GM18870 (cell line): ENCODE results near the gene TUBA4A.

Source experiments
- ATAC-seq: cut with Tn5 transposase; IDR thresholded peaks from one replicate; pipeline ENCODE4 v1.9.1; 2021; ENCODE audit warnings: moderate library complexity; ENCODE audit not compliant: unreplicated experiment

Gene TUBA4A

DNA sequence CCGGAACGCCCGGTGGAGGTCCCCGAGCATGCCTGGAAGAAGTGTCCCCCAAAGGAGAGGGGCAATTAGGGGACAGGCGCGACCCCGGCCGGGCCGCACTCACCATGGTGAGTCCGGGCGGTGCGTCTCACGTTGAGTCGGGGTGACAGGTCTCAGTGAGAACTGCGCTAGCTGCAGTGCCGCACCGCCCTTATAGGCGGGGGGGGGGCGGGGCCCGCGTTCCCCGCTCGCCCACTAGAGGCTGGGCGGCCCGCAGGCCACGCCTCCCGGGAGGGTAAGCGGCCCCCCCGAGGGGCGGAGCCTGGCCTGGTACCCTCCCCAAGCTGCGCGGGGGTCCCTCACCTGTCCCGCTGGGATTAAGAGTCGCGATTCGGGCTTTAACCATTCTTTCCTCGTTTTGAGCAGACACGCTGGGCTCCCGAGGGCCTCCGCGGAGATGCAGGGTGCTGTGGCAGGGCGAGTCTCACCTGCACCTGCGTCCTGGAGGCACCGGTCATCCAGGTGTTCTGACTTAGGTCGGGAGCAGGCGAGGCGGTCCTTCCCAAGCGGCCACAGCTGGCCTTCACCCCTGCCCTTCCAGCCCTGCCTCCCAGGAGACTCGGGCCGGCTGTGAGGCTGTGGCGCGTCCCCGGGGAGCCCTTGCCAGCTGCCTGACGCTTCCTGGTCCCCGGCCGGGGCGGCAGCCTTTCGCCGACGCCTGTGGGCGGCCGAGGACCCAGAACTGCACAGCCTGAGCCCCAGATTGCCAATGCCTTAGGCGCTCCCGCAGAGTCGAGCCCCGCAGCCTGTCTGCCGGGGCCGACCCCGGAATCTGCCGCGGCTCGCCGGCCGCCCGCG is at the start of gene TUBA4A:
TUBA4A (minus strand) TSS at position 166 of the 837 bp plus-strand sequence; CDS start at position 106, 60 bp downstream.
- peak; percentile 20 for ATAC-seq

DNA sequence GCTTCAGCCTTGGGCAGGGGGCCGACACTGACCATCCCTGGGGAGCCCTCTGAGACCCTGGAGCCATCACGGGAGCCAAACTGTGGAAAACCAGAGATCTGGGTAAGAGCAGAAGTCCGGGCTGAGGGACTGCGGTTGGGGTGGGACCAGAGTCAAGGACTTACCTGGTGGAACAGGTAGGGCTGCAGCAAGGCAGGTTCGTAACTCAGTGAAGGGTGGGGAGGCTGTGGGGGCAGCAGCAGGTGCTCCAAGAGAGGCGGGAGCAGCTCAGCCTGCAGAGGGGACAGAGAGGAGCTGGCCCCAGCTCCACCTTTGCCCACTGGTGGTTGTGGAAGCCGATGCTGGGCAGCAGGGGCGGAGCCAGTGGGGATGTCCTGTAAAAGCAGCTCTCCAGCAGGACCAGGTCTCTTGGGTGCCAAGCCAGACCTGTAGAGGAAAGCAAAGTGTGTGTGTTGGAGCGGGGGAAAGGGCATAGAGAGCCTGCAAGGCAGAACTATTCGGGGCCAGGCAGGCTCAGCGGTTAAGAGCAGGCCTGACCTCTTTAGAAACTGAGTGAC is 48.8 kb upstream of the TUBA4A start:
- ATAC-seq: no peak

DNA sequence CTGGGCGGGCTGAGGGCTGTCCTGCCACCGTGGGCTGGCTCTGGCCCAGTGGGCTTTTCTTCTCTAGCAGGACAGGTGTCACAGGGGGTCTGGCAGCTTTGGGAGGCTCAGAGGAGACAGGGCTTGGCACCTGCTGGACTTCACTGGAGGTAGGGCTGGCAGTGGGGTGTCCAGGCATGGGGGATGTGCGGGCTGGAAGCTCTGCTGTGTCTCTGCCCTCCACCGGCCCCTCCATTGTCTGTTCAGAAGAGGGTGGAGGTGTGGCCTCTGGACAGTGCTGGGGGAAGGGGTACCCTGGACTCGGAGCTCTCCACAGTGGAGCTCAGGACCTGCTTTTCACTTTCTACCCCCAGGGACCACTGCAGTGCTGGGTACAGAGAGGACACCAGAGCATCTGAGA is 46.3 kb upstream of the TUBA4A start:
- ATAC-seq: no peak

DNA sequence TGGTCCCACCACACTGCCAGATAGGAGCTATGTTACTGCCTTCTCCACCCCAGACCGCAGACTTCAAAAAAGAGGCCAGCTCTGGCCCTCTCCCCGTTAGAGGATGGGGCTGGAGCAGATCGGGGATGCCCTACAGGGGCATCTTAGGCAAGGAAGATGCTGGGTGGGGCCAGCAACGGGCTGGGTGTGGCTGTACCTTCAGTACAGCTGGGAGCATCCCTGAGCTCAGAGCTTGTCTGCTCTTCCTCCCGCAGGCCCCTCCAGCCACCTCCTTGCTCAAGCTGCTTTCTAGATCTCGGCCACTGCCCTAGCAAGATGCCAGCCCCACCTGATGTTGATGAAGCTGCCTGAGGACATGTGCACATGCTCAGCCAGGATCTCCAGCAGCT is 45.6 kb upstream of the TUBA4A start:
- ATAC-seq: no peak

DNA sequence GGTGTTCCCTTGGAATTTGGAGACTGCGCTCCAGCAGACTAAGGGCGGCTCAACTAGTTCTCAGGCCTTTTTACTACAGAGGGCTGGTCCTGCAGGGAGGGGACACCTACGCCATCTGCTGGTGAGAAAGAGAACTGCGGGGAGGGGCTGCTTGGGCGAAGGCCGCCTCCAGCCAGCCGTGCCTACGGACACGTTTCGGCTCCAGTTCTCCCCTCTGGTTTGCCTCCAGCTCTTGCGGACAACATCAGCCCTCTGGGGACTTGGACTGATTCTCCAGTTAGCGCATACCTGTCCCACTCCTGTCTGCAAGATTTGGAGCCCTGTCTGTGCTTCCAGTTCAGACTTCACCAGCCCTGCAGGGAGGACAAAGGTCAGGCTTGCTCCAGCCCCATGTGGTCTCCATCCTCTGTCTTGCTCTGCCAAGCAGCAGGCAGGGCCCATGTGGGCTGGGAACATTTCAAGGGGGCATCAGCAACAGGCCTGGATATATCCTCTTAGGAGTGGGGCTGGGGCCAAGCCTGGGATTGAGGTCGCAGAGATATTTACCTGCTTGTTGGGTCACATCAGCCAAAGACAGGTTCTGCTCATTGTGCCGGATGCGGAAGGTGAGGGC is 45.1 kb upstream of the TUBA4A start:
- ATAC-seq: peak; percentile 54

DNA sequence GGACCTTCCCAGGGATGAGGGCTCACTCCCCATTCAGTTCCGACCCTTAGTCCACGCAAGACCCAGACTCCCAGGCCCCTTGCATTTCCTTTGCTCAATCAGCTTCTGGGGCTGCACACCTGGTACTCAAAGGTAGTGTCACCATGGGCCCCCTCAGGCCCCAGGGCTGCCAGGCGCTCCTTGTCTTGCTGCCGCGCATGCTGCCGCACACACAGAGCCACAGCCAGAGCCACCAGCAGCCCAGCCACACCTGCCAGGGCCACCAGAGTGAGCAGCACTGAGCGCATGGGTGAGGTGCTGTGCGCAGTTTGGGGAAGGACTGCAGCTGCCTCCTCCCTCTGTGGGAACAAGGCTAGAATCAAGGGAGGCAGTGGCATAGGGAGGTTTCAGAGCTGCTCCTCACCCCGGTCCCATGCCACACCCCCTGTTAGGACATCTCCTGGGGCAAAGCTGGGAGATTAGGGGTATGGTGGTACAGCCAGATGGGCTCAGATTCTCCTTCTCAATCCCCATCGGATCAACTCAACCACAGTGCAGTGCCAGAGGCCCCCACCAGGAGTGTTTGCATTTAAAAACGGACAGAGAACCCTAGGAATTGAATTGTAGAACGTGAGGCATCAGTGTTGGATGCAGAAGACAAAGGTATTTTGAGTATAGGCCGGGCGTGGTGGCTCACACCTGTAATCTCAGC is 44.2 kb upstream of the TUBA4A start:
- ATAC-seq: no peak

DNA sequence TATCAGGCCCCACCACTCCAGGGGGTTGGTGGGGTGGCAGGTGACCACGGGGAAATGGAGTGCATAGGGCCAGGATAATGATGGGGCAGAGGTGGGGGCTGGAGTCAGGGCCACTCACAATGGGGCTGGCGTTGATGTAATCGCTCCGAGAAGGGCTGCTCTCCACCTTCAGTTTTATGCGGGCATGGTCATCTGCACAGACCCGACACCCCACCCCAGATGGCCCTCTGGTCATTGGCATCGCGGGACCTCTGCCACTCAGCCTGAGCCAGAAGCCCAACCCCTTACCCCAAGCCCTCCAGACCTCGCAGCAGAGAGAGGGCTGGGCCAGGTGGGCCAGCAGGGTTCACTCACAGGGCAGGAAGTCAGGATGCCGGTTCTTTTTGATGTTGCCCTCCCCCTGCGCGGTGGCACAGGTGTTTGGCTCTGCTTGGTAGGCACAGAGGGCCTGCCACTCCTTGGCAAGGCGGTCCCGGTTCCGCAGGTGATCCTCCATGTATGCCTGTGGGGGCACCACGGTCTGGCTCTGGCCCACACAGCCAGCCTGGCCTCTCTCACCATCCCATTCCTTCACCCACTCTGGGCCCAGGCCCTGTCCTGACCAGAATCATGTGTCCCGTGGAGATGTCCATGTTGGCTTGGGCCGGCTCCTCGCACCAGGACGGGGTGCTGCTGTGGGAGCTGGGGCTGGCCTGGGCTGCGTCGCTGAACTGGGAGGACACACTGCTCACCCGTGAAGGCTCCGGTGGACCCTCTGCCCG is 43.1 kb upstream of the TUBA4A start:
- ATAC-seq: no peak

DNA sequence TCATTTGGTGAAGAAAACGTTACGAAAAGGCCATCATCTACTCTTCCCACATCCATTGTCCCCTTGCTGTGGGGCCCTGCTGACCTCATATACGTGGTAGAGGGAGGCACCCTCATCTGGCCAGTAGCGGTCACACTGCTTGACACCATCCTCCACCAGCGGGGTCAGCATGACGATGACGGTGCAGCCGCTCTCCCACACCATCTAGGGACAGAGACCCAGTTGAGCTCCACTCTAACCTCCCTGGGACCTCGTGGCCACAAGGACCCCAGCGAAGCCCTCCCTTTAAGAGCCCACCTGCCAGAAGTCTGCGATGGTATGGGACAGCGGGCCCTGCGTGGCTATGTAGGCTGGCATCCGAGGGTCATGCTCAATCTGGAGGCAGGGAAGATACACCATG is 42.4 kb upstream of the TUBA4A start:
- ATAC-seq: no peak

DNA sequence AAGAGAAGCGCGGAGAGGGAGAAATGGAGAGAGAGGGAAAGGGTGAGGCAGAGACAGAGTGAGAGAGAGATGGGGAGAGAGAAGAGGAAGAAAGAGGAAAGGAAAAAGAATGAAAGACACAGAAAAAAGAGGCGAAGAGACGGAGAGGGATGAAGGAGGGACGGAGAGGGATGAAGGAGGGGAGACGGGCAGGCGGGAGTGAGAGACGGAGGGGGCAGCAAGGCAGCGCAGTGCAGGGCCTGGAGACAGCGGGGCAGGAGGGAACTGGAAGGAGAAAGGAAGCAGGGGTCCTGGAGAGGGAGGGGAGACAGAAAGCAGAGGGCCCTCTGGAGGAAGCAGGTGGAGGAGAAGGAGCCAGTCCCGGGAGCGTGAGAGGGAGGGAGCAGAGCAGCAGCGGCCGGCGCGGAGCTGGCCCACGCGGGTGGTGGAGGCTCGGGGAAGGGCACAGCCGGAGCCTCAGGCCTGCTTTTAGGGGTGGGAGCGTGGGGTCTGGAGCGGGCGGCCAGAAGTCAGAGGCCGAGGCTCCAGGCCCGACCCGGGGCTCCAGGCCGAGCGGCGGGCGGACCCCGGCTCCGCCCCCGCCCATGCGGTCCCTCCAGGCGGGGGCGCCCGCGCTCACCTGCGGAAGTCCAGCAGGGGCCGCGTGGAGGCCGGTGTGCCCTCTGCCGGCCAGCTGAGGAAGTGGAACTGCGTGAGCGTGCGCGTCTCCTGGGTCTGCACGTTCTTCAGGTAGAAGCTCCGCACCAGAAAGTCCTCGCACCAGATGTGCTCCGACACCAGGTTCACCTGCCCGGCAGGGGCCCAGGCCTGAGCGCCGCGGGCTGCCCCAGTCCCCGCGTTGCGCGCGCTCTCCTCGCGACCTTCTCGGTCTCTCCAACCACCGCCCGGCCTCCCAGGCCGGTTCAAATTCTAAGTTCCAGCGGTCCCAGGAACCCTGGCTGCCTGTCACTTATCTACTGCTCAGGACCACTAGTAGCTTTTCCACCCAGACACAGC is 40.9 kb upstream of the TUBA4A start:
- peak; percentile 67 for ATAC-seq

DNA sequence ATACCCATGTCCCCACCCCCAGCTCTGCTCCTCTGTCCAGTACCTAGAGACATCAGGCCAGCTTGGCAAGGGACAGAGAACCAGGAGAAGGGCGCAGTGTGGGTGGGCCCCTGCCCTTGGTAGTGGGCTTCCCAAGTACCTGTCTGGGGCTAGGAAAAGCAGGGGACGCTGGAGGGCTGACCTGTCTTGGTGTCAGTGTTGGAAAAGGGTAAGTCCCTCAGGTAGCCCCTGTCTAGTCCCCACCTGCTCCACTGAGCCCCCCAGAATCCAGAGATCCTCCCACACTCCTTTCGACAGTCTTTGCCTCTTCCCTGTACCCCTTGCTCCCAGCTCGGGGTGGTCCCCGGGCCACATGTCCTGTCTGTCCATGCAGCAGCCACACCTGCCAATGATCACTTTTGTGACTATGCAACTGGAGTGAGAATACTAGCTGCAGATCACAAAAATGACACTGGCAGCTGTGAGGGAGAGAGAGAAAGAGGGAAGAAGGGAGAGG is 40.1 kb upstream of the TUBA4A start:
- ATAC-seq: no peak

DNA sequence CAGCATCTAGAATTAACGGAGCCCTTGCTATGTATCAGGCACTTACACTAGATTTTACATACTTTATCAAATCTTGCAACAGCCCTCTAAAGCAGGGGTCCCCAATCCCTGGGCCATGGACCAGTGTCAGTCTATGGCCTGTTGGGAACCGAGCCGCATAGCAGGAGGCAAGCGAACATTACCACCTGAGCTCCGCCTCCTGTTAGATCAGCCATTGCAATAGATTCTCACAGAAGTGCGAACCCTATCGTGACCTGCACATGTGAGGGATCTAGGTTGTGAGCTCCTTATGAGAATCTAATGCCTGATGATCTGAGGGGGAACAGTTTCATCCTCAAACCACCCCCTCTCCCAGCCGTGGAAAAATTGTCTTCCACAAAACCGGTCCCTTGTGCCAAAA is 38.9 kb upstream of the TUBA4A start:
- ATAC-seq: no peak

DNA sequence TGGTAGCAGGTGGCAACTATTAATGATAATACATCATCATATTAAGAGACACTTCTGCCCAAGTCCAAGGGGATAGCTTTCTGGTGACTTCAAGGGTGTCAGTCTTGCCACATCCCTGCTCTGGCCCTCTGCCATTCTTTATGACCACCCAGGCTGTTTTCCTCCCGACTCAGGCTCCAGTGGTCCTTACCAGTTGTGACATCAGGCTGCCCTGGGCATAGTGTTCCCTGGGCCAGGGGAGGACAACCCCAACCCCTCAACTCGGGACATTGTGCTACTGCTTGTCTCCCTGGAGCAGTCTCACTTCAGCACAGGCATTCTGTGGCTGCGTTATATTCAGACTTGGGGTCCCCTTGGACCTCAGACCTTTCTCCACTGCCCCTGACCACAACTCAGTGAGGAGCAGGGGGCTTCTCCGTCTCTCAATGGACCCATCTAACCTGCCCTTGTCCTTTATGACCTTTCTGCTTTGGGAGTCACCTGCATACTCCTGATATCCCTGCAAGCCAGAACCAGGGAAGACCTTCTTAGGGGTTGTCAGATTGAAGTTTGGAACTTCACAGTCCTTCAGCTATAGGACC is 38.3 kb upstream of the TUBA4A start:
- ATAC-seq: no peak

DNA sequence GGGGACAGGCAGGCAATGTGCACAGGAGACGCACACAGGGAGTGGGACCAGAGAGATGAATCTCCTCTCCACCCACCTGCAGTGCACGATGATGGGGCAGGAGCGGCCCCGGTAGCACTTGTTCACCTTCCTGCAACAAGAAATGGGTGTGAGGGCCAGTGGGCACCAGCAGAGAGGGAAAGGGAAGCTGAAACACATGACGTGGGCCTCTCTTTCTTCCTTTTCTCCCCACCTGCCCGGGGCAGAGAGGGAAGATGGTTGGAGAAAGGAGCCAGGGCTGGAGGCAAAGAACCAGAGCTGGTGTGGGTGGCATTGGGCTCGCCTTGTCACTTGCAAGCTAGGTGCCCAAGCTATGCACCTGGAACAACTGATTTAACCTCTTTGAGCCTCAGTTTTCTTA is 37.7 kb upstream of the TUBA4A start:
- ATAC-seq: no peak

DNA sequence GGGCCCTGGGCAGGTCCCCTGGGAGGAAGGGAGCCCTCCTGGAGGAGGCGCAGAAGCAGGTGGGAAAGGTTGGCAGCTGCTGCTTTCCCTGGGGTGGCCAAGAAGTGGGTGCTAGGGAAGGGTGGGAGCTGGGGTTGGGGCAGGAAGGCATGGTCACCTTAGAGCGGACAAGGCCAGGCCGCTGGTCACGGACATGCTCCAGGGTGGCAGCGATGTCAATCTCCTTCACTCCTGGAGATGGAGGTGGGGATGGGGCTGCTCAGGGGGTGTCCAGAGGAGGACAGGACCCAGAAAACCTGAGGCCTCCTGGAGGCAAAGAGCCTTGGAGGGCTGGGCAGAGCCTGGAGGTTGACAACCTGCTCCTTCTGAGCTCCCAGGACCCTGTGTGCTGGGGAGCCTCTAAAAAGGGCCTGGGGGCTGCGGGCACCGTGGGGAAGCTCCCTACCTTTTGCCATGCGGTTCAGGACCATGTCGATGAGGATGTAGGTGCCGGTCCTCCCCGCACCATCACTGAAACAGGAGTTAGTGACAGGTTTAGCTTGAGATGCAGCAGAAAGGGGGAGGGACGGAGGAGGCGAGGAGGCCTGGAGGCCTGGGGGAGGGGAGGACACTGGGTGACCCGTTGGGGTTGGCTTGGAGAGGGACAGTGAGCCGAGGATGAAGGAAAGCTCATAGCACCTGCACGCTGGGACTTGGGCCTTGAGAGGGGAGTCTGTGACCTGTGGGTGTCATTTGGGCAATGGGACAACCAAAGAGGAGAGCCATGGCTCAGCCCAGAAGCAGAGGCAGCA is 36.9 kb upstream of the TUBA4A start:
- ATAC-seq: no peak

DNA sequence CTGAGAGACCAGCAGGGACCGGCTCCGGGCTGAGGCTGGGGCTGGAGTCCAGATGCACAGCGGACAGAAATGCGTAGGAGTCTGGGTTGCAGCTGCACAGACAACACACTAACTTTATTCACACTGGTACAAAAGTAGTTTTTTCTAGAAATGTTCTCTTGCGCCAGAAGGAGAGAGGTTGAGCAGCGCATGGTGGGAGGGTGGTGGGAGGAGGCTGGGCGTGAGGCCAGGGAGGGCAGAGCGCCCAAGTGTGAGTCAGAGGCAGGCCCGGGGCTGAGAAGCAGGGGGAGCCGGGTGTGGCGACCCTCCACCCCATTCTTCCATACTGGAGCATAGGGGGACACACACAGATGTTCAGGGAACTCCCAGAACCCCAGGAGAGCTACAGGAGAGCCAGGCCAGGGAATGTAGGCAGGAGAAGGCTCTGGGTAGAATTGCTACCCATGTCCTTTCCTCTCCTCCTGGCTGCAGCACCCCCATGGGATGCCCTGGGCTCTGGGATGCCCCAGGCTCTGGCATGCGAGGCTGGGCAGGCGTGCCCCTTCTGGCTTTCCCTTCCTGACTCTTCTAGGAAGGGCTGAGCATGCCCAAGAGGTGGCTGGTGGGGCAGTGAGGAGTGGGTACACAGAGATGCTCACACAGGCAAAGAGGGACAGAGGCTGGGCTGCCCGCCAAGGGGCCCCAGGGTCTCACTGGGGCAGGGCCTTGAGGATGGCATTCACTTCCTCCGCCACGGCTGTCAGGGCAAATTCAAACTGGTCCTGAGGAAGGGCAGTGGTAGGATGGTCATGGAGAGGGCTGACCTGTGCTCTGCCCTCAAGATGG is 36.0 kb upstream of the TUBA4A start:
- ATAC-seq: no peak

DNA sequence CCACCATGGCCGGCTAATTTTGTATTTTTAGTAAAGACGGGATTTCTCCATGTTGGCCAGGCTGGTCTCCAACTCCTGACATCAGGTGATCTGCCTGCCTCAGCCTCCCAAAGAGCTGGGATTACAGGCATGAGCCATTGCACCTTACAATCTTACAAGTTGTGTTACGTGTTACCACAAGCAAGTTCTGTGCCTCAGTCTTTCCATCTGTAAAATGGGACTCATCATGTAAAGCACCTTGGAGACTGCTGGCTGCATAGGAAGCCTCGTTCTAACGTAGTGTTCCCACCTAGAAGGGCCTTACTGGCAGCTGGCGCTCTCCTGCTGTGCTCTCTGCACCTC is 35.4 kb upstream of the TUBA4A start:
- no peak for ATAC-seq

DNA sequence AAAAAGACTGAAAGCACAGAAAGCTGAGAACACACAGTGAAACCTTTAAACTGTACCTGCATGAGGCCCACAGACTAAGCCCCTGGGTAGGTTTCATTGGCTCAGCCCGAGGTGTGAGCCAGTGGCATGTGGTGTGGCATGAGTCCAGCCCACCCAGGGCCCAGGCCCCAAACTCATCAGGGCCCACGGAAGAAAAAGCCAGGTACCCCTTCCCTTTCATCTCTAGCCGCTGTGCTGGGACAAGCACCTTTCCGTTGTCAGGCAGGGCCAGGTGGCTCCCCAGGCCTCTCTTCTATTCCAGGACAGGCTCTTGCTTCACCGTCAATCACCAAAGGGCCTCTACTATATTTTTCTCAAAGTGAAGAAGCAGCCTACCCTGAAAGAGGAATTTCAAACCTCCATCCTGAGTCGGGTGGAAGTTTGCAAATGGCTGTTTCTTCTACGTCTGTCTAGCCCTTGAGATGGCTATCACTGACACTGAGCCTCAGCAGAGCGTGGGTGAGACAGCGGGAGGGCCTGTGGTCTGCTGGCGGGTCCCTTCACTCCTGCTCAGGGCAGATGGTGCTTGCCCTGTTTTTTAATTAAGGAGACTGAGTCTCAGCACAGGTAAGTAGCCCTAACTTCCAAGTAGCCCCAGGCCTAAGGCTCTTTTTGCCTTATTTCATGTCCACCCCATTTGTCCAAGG is 34.0 kb upstream of the TUBA4A start:
- no peak for ATAC-seq
